GM12878 (cell line): ENCODE measurements around the gene MAGI2. TPM values are rescaled to one million over a fixed set of nuclear protein-coding genes. Genes with fewer than 3 reads are reported as not detected.
A peak's percentile ranks its signal among the peaks of the same experiment; 100 is the strongest.

ENCODE experiments used
- ATAC-seq: fragments of 200-7000 bp; cut with Tn5 transposase; 3 replicates; pipeline ENCODE4 v1.9.1; 2020; ENCODE audit warnings: mild to moderate bottlenecking, moderate library complexity
- BruUV-seq: library from RNA; stranded (reverse); fragments of 400-500 nt; replicated peaks from 2 replicates; lab custom pipeline; 2021; lab: Mats Ljungman, UMichigan
- CTCF ChIA-PET: fragments of 300-600 bp; sonication (Branson Sonifier 250); formaldehyde crosslinking; extraction: SDS; loops from one replicate; lab custom pipeline; 2021; ENCODE audit warnings: inconsistent platforms; lab: Yijun Ruan, JAX
- POLR2A ChIA-PET: fragments of 350-600 bp; formaldehyde crosslinking; extraction: SDS; loops from one replicate; lab custom pipeline; 2021; ENCODE audit warnings: inconsistent platforms; lab: Charles Lee
- RAD21 ChIA-PET: fragments of 300-600 bp; sonication (Branson Sonifier 250); formaldehyde crosslinking; loops from one replicate; lab custom pipeline; 2023; ENCODE audit warnings: antibody characterized with exemption; ENCODE audit not compliant: unreplicated experiment; lab: Charles Lee
- SMC1A ChIA-PET: fragments of 300-600 bp; sonication (Branson Sonifier 250); formaldehyde crosslinking; loops from one replicate; lab custom pipeline; 2023; ENCODE audit not compliant: unreplicated experiment, uncharacterized antibody; lab: Charles Lee
- DNase-seq: peaks from one replicate; pipeline ENCODE4 v3.0.0-alpha.2; 2011; ENCODE audit warnings: low read depth, low spot score
- FAIRE-seq: peaks from 3 replicates; lab custom pipeline; 2011; peaks lifted over from hg19 to GRCh38; lab: Jason Lieb, UNC
- H2AFZ ChIP-seq: 2 replicates; pipeline ENCODE4 v1.6.0; 2011; ENCODE audit warnings: low read depth, low read length, control low read depth; ENCODE audit not compliant: control insufficient read depth
- H3K27ac ChIP-seq: 2 replicates; pipeline ENCODE4 v1.5.1; 2011; ENCODE audit warnings: control low read depth; ENCODE audit not compliant: control insufficient read depth, insufficient read depth
- H3K27me3 ChIP-seq, 2 experiments: replicated peaks in 1 of 2; 2 replicates each; pipeline versions ENCODE4 v1.6.0 to v1.6.1; 2011; ENCODE audit warnings: low read length in 1 of 2; ENCODE audit not compliant: control insufficient read depth in 2 of 2, insufficient read depth in 2 of 2
- H3K36me3 ChIP-seq, 2 experiments: 2 replicates each; pipeline ENCODE4 v1.5.1; 2011; ENCODE audit warnings: low read length in 1 of 2; ENCODE audit not compliant: control insufficient read depth in 2 of 2, insufficient read depth in 2 of 2
- H3K4me1 ChIP-seq: 2 replicates; pipeline ENCODE4 v1.6.1; 2011; ENCODE audit warnings: mild to moderate bottlenecking, low read length, moderate library complexity, mixed read lengths; ENCODE audit not compliant: control insufficient read depth, insufficient read depth
- H3K4me2 ChIP-seq: 2 replicates; pipeline ENCODE4 v1.6.0; 2011; ENCODE audit warnings: control low read depth; ENCODE audit not compliant: control insufficient read depth, insufficient read depth
- H3K4me3 ChIP-seq: fragments of 200-600 bp; sonication (generic); 2 replicates; pipeline ENCODE4 v1.5.1; 2016
- H3K79me2 ChIP-seq: 2 replicates; pipeline ENCODE4 v1.6.0; 2011; ENCODE audit warnings: low read length; ENCODE audit not compliant: control insufficient read depth, insufficient read depth
- H3K9ac ChIP-seq: 2 replicates; pipeline ENCODE4 v1.8.0; 2011; ENCODE audit warnings: low read length, control low read depth, mixed read lengths; ENCODE audit not compliant: control insufficient read depth, insufficient read depth
- H3K9me3 ChIP-seq: replicated peaks from 3 replicates; pipeline ENCODE4 v1.5.1; 2011; ENCODE audit warnings: mild to moderate bottlenecking, low read length; ENCODE audit not compliant: control insufficient read depth, insufficient read depth
- H4K20me1 ChIP-seq: 2 replicates; pipeline ENCODE4 v1.6.0; 2011; ENCODE audit not compliant: control insufficient read depth, insufficient read depth
- EGR1 ChIP-seq, 2 experiments: IDR thresholded peaks; 1 replicate in 1 of 2; 2 replicates in 1 of 2; pipeline ENCODE4 v1.6.1; 2011 to 2012; ENCODE audit warnings: low read depth in 2 of 2, low read length in 2 of 2, borderline replicate concordance in 1 of 2, mild to moderate bottlenecking in 1 of 2, moderate library complexity in 1 of 2
- HDAC2 ChIP-seq: fragments of 200-600 bp; sonication (generic); IDR thresholded peaks from 2 replicates; pipeline ENCODE4 v1.6.1; 2017
- KLF5 ChIP-seq: fragments of 450-650 bp; IDR thresholded peaks from 2 replicates; pipeline ENCODE4 v1.6.1; 2014; ENCODE audit warnings: mild to moderate bottlenecking; ENCODE audit not compliant: partially characterized antibody
- POU2F2 ChIP-seq: IDR thresholded peaks from 3 replicates; pipeline ENCODE4 v1.6.1; 2011; ENCODE audit warnings: low read depth, mild to moderate bottlenecking, low read length, borderline replicate concordance
- RUNX3 ChIP-seq: IDR thresholded peaks from 2 replicates; pipeline ENCODE4 v1.6.1; 2012; ENCODE audit warnings: low read length, inconsistent platforms
- WGBS: methylation state at CpG from one replicate; pipeline ENCODE4 v1.1.6; 2016; ENCODE audit warnings: low lambda C conversion rate; ENCODE audit not compliant: insufficient replicate concordance, insufficient coverage; ENCODE audit errors: missing lambda C conversion rate; 5-methylcytosine and 5-hydroxymethylcytosine counted together
- in situ Hi-C: fragments of 300-500 bp; cut with MboI; formaldehyde crosslinking; loops from 9 replicates; pipeline ENCODE4 v1.14.3; 2018; ENCODE audit warnings: mixed read lengths
- intact Hi-C: fragments of 100-400 bp; cut with micrococcal nuclease; formaldehyde crosslinking; loops from one replicate; pipeline ENCODE4 v1.14.2; 2022; ENCODE audit not compliant: unreplicated experiment
- polyA plus RNA-seq, 11 experiments: library from polyadenylated mRNA; depleted of rRNA in 4 of 11; unstranded in 6 of 11; stranded (reverse) in 5 of 11; fragments of >200 nt; fragmentation: Nextera tagmentation in 4 of 11; fragmentation: Illumina TruSeq in 1 of 11; extraction: Ambion mirVana in 4 of 11; extraction: Trizol in 1 of 11; gene quantifications; 1 replicate in 1 of 11; 2 replicates in 10 of 11; pipeline versions ENCODE4 v1.2.1 to v1.2.3, GENCODE V29; 2011 to 2016; ENCODE audit warnings: inconsistent platforms in 2 of 11, missing spikeins in 2 of 11, low read depth in 1 of 11
- total RNA-seq, 4 experiments: library from RNA; depleted of rRNA in 3 of 4; stranded (reverse); fragments of >200 nt in 3 of 4; fragmentation: Illumina TruSeq in 1 of 4; extraction: Trizol in 1 of 4; gene quantifications; 2 replicates each; pipeline versions ENCODE4 v1.2.1 to v1.2.3, GENCODE V29; 2013 to 2021

The MAGI2 gene
- total and polyA plus RNA-seq, 10 of the 15 experiments (the other 5 are each of a cell fraction or from before 2014, with no cell fraction given) = 0.01 to 0.31 (median 0.05) TPM; not detected in 2

DNA sequence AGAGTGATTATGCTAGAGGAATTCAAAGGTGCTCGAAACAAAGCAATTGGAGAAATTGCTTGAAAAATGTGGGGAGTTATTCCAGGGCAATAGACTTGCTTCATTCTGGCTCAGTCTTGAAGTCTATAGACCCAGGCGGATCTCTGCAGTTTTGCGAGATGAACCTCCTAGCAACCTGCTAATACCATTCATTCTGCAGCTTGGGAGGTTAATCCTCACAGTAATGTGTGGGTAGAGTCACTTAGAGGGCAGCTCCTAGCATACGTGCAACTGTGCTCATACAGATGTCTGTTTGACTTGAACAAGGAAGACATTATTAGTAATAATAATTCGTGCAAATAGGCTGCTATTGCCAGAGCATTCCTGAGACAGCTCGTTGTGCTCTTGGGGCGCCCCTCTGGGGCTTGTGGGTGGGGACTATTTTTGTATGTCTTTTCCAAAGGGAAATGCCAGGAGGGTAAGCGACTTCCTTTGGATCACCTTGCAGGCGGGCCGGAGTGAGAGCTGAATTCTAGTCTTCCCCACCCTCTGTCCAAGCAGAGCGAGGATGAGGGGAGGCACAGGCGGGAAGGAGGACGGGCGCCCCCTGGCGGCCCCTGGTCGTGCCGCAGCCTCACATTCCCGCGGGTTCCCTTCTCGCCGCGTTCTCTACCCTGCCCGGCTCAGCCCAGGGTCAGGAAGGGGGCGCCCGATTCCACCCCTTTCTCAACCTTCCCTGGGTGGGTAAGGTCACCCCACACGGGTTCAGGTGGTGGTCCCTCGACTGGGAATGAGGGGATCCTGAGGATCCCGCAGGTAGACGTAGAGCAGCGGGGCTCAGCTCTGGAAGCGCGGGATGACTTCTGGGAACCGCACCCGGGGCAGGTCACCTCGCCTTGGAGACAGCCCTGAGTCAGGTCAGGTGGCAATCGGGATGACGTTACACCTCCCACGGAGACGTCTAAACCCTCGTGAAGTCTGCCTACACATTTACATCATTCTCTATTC is 1413.4 kb downstream of the MAGI2 start (continued):
- TF ChIP-seq RUNX3 = 0 out of 2 replicates have a peak, but pooled peaks have one; percentile 9
- TF ChIP-seq POU2F2 = no peak
- TF ChIP-seq, all 136 proteins: peak for 8

DNA sequence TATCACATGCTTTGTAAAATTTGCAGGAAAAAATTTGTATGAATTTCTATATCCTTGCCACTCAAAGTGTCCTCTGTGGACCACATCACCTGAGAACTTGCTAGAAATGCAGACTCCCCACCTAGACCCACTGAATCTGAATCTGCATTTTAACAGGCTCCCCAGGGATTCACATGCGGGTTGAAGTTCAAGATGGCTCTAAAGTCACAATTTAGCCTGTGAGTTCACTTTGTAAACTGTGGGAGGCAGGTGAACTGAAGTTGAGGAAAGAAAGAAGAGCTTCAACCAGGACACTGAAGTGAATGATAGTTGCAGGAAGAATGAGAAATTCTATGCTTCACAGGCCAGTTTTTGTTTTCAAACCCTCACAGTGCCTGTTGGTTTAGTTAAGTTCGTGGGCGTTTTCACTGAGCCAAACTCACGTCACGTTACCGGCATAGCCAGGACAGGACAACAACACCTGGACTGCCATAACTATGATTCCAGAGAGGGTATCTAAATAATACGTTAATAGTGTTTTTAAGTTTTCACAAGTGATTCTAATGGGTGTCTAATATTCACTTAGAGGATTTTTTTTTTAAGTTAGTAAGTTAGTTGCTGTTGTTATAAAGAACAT is 1414.9 kb downstream of the MAGI2 start:
- CTCF ChIA-PET = interaction anchor here (1.1 to 1.4 kb wide), 3 partner anchors 13 to 397 kb away, joined by 3 to 6 read pairs (median 3); no protein-coding TSS in a partner anchor
- H3K4me1 ChIP-seq = no peaks in the 10 kb centered on the region
- in situ Hi-C loops (loop anchor here (10.0 kb wide), 1 partner anchor 374 kb away; no protein-coding TSS in a partner anchor), intact Hi-C loops (no loop called here)
- 51% methylated on average over 7 of the region's 7 CpGs for WGBS
- no peak overlapping the region for H3K4me2 ChIP-seq
- no peaks in the 10 kb centered on the region for H3K79me2 ChIP-seq
- RAD21 ChIA-PET = interaction anchor here (1.3 to 1.8 kb wide), 2 partner anchors 18 to 99 kb away, joined by 3 to 5 read pairs; no protein-coding TSS in a partner anchor
- no peak overlapping the region for H3K27ac ChIP-seq
- POLR2A ChIA-PET = no interaction called here
- SMC1A ChIA-PET = no interaction called here
- H3K4me3 ChIP-seq = no peak overlapping the region
- H3K36me3 ChIP-seq = no peaks in the 10 kb centered on the region
- H4K20me1 ChIP-seq = no peaks in the 10 kb centered on the region
- FAIRE-seq (peak; percentile 7), DNase-seq (no peak), ATAC-seq (no peak)
- TF ChIP-seq HDAC2 (no peak), EGR1 (IDR thresholded peaks at IDR 0.05; ENCODE audit: borderline replicate concordance in 1 of 2, low read depth in 2 of 2, low read length in 2 of 2) (no peak), KLF5 (no peak)
- H2AFZ ChIP-seq = no peak overlapping the region
- no peaks in the 10 kb centered on the region; a peak in 2 of 4 replicates for H3K27me3 ChIP-seq
- no peaks in the 10 kb centered on the region for H3K9me3 ChIP-seq
- no TSS peak for BruUV-seq
- no peak overlapping the region for H3K9ac ChIP-seq
